ENCODE results near the gene FBXO31. TPM values are rescaled to one million over a fixed set of nuclear protein-coding genes. Genes with fewer than 3 reads are reported as not detected.

FBXO31 gene
- total and polyA plus RNA-seq, 2 of the 13 experiments (the other 11 are each of a cell fraction or from before 2014, with no cell fraction given) = 92.4 to 101 TPM

DNA sequence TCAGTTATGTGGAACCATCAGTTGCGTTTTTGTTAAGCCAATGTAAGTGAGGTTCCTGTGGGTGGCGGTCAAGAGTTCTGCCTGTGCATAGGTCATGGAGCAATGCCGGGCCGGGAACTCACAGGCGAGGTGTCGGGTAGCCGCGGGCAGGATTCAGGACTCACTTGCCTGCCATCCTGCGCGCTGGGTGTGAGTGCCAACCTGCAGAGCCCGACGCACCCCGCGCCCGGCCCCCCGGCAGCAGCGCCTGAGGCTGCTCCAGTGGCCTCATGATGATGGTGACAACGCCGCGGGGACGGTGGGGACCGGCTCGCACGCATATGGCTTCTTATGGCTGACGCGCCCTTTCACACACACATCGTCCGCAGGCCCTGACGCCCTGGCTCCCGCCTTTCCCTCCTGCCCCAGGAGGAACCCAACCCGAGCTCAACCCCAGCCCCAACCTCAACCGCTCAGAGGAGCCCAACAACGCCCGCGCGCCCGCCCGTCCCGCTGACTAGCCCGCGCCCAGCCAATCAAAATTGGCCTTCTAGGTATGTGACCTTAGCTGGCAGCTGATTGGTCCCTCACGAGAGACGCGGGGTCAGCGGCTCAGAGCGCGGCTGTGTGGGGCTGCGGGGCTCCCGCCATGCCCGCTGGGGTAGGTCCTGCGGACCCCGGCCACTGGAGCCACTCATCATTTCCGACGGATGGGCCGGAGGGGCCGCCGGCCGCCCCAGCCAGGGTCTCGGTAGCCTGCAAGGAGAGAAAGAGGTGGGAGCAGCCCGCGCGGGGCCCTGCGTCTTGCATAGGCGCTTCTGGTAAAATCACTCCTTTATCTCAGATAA lies 66.4 kb downstream of the FBXO31 start, which contains the start of gene C16orf95 (continued):
- TF ChIP-seq, protein P1, sequence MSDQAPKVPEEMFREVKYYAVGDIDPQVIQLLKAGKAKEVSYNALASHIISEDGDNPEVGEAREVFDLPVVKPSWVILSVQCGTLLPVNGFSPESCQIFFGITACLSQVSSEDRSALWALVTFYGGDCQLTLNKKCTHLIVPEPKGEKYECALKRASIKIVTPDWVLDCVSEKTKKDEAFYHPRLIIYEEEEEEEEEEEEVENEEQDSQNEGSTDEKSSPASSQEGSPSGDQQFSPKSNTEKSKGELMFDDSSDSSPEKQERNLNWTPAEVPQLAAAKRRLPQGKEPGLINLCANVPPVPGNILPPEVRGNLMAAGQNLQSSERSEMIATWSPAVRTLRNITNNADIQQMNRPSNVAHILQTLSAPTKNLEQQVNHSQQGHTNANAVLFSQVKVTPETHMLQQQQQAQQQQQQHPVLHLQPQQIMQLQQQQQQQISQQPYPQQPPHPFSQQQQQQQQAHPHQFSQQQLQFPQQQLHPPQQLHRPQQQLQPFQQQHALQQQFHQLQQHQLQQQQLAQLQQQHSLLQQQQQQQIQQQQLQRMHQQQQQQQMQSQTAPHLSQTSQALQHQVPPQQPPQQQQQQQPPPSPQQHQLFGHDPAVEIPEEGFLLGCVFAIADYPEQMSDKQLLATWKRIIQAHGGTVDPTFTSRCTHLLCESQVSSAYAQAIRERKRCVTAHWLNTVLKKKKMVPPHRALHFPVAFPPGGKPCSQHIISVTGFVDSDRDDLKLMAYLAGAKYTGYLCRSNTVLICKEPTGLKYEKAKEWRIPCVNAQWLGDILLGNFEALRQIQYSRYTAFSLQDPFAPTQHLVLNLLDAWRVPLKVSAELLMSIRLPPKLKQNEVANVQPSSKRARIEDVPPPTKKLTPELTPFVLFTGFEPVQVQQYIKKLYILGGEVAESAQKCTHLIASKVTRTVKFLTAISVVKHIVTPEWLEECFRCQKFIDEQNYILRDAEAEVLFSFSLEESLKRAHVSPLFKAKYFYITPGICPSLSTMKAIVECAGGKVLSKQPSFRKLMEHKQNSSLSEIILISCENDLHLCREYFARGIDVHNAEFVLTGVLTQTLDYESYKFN (CRISPR knock-in tag; conservative IDR thresholded peaks at IDR 0.05) = peak; percentile 6; the same call in 1 of the 2 replicates
- TF ChIP-seq RFXAP (CRISPR knock-in tag; IDR thresholded peaks at IDR 0.05; ENCODE audit: borderline replicate concordance) (peak; percentile 84), BORCS8-MEF2B (CRISPR knock-in tag; IDR thresholded peaks at IDR 0.05) (no peak; the same call in none of the 2 replicates), NFE2L1 (CRISPR knock-in tag; IDR thresholded peaks at IDR 0.05; ENCODE audit: borderline replicate concordance) (peak; percentile 92; the same call in 1 of the 2 replicates), ZNF143 (CRISPR knock-in tag; IDR thresholded peaks at IDR 0.05) (peak; percentile 73), GATAD1 (CRISPR knock-in tag; IDR thresholded peaks at IDR 0.05) (peak; percentile 93), ZNF652 (CRISPR knock-in tag; IDR thresholded peaks at IDR 0.05; ENCODE audit: borderline replicate concordance, low read depth) (no peak), MAZ (IDR thresholded peaks at IDR 0.05; ENCODE audit: borderline replicate concordance, low read depth, low read length) (peak; percentile 48; the same call in 1 of the 2 replicates), MAZ (CRISPR knock-in tag; IDR thresholded peaks at IDR 0.05; ENCODE audit: low read depth) (peak; percentile 89), ZNF552 (CRISPR knock-in tag; IDR thresholded peaks at IDR 0.05; ENCODE audit: borderline replicate concordance) (peak; percentile 54; the same call in 1 of the 2 replicates), CENPX (CRISPR knock-in tag; IDR thresholded peaks at IDR 0.05) (no peak), MEIS2 (CRISPR knock-in tag; IDR thresholded peaks at IDR 0.05) (no peak; the same call in 1 of the 2 replicates), ZKSCAN1 (IDR thresholded peaks at IDR 0.05; ENCODE audit: low read length) (no peak)
- TF ChIP-seq, protein P2, sequence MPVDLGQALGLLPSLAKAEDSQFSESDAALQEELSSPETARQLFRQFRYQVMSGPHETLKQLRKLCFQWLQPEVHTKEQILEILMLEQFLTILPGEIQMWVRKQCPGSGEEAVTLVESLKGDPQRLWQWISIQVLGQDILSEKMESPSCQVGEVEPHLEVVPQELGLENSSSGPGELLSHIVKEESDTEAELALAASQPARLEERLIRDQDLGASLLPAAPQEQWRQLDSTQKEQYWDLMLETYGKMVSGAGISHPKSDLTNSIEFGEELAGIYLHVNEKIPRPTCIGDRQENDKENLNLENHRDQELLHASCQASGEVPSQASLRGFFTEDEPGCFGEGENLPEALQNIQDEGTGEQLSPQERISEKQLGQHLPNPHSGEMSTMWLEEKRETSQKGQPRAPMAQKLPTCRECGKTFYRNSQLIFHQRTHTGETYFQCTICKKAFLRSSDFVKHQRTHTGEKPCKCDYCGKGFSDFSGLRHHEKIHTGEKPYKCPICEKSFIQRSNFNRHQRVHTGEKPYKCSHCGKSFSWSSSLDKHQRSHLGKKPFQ (CRISPR knock-in tag; IDR thresholded peaks at IDR 0.05; ENCODE audit: insufficient replicate concordance) = peak; percentile 24
- TF ChIP-seq, protein P3, sequence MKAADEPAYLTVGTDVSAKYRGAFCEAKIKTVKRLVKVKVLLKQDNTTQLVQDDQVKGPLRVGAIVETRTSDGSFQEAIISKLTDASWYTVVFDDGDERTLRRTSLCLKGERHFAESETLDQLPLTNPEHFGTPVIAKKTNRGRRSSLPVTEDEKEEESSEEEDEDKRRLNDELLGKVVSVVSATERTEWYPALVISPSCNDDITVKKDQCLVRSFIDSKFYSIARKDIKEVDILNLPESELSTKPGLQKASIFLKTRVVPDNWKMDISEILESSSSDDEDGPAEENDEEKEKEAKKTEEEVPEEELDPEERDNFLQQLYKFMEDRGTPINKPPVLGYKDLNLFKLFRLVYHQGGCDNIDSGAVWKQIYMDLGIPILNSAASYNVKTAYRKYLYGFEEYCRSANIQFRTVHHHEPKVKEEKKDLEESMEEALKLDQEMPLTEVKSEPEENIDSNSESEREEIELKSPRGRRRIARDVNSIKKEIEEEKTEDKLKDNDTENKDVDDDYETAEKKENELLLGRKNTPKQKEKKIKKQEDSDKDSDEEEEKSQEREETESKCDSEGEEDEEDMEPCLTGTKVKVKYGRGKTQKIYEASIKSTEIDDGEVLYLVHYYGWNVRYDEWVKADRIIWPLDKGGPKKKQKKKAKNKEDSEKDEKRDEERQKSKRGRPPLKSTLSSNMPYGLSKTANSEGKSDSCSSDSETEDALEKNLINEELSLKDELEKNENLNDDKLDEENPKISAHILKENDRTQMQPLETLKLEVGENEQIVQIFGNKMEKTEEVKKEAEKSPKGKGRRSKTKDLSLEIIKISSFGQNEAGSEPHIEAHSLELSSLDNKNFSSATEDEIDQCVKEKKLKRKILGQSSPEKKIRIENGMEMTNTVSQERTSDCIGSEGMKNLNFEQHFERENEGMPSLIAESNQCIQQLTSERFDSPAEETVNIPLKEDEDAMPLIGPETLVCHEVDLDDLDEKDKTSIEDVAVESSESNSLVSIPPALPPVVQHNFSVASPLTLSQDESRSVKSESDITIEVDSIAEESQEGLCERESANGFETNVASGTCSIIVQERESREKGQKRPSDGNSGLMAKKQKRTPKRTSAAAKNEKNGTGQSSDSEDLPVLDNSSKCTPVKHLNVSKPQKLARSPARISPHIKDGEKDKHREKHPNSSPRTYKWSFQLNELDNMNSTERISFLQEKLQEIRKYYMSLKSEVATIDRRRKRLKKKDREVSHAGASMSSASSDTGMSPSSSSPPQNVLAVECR (CRISPR knock-in tag; IDR thresholded peaks at IDR 0.05; ENCODE audit: borderline replicate concordance) = peak; percentile 93
- TF ChIP-seq, protein P4, sequence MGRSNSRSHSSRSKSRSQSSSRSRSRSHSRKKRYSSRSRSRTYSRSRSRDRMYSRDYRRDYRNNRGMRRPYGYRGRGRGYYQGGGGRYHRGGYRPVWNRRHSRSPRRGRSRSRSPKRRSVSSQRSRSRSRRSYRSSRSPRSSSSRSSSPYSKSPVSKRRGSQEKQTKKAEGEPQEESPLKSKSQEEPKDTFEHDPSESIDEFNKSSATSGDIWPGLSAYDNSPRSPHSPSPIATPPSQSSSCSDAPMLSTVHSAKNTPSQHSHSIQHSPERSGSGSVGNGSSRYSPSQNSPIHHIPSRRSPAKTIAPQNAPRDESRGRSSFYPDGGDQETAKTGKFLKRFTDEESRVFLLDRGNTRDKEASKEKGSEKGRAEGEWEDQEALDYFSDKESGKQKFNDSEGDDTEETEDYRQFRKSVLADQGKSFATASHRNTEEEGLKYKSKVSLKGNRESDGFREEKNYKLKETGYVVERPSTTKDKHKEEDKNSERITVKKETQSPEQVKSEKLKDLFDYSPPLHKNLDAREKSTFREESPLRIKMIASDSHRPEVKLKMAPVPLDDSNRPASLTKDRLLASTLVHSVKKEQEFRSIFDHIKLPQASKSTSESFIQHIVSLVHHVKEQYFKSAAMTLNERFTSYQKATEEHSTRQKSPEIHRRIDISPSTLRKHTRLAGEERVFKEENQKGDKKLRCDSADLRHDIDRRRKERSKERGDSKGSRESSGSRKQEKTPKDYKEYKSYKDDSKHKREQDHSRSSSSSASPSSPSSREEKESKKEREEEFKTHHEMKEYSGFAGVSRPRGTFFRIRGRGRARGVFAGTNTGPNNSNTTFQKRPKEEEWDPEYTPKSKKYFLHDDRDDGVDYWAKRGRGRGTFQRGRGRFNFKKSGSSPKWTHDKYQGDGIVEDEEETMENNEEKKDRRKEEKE (IDR thresholded peaks at IDR 0.05) = no peak

All from HepG2 (cell line).